ENCODE measurements around the gene CELF2. TPM values are rescaled to one million over a fixed set of nuclear protein-coding genes. Genes with fewer than 3 reads are reported as not detected.

Gene CELF2
- total and polyA plus RNA-seq, 2 of the 4 experiments (the other 2 are of a cell fraction): 3.5 to 6.6 TPM

- no peak for TF ChIP-seq FOS (IDR thresholded peaks at IDR 0.05; ENCODE audit: low read depth, low read length)
These were observed 5.0 kb upstream of the CELF2 start (continued) for GRCh38 chr10:11012421-11013295.

- H3K4ac ChIP-seq (ENCODE audit: low read depth, low read length): no peak overlapping the region
- no peak overlapping the region for H2AK9ac ChIP-seq (replicated peaks; ENCODE audit: low read depth, low read length, poor library complexity)
- in situ Hi-C loops (cut with MboI; ENCODE audit: low sequenced_read_pairs): no loop called here
- no peaks in the 10 kb centered on the region for H3K36me3 ChIP-seq (ENCODE audit: control insufficient read depth, insufficient read depth, low read length)
- H3K14ac ChIP-seq (replicated peaks; ENCODE audit: low read depth, low read length): no peak overlapping the region
- no peak overlapping the region for H2BK15ac ChIP-seq (ENCODE audit: low read depth, low read length)
- peaks cover 39% of the 10 kb centered on the region for H3K27me3 ChIP-seq (ENCODE audit: control insufficient read depth, insufficient read depth, low read length)
- no peak overlapping the region for H3K23ac ChIP-seq (ENCODE audit: low read depth, low read length)
- CTCF ChIA-PET: no interaction called here
- no peak overlapping the region for H2AK5ac ChIP-seq (ENCODE audit: low read depth, low read length)
- peaks cover 2% of the 10 kb centered on the region; the same call in 1 of the 2 replicates for H3K4me1 ChIP-seq (ENCODE audit: control insufficient read depth, insufficient read depth, low read length)
- POLR2A ChIA-PET (ENCODE audit: unreplicated experiment): no interaction called here
- H4K5ac ChIP-seq (ENCODE audit: low read depth, low read length): no peak overlapping the region
- no TSS peak for BruUV-seq (replicated peaks)
- no peaks in the 10 kb centered on the region for H3K79me1 ChIP-seq (ENCODE audit: low read depth in 1 of 2, low read length in 2 of 2)
- intact Hi-C loops (cut with micrococcal nuclease): no loop called here
- H4K91ac ChIP-seq (ENCODE audit: insufficient read depth, low read depth, low read length): no peak overlapping the region
- DNase-seq: no peak
- no peak overlapping the region for H2BK120ac ChIP-seq (ENCODE audit: low read depth, low read length)
- H3K9me1 ChIP-seq (ENCODE audit: insufficient read depth, low read length): no peaks in the 10 kb centered on the region
- H2BK5ac ChIP-seq (ENCODE audit: low read depth, low read length, poor library complexity, severe bottlenecking): no peak overlapping the region
- no peak overlapping the region for H2AFZ ChIP-seq (replicated peaks; ENCODE audit: low read length, poor library complexity)
- H3K56ac ChIP-seq (ENCODE audit: extremely low read depth, insufficient read depth, low read length): no peak overlapping the region
- no peak overlapping the region for H2BK20ac ChIP-seq (ENCODE audit: low read depth, low read length)
- no peak overlapping the region for H3K9ac ChIP-seq (ENCODE audit: low read depth, low read length)
- dilution Hi-C loops (cut with HindIII; ENCODE audit: low sequenced_read_pairs, unreplicated experiment): no loop called here
- H3K18ac ChIP-seq (ENCODE audit: low read depth, low read length): no peak overlapping the region
- H4K20me1 ChIP-seq (ENCODE audit: insufficient read depth, low read length): no peaks in the 10 kb centered on the region
- TF ChIP-seq SMC3 (IDR thresholded peaks at IDR 0.05; ENCODE audit: low read depth, low read length): no peak
- TF ChIP-seq MAZ (IDR thresholded peaks at IDR 0.05; ENCODE audit: borderline replicate concordance, low read depth, low read length): no peak
- no peak for TF ChIP-seq MAFK (IDR thresholded peaks at IDR 0.05; ENCODE audit: low read depth, low read length)
- TF ChIP-seq NFE2L2 (IDR thresholded peaks at IDR 0.05; ENCODE audit: low read depth, low read length): no peak
- no peak overlapping the region for H3K27ac ChIP-seq (ENCODE audit: insufficient read depth, low read length)
- H3K9me3 ChIP-seq (ENCODE audit: control insufficient read depth, insufficient read depth, low read length): peaks cover 2% of the 10 kb centered on the region; the same call in 1 of the 2 replicates
- no peak overlapping the region for H3K4me3 ChIP-seq (ENCODE audit: insufficient read depth, low read depth, low read length)
- ATAC-seq (ENCODE audit: low read depth): no peak
- no peak overlapping the region for H3K4me2 ChIP-seq (ENCODE audit: low read depth, low read length)
- H4K8ac ChIP-seq (ENCODE audit: low read depth in 2 of 2, low read length in 2 of 2): no peak overlapping the region
- WGBS, 2 experiments (ENCODE audit: extremely low coverage in 2 of 2, insufficient read length in 1 of 2): no CpG with 5 or more reads among the region's 3 CpGs
These were observed 3.8 kb upstream of the CELF2 start for GRCh38 chr10:11013836-11014235.
